ENCODE results near the gene IMPA2.

DNA sequence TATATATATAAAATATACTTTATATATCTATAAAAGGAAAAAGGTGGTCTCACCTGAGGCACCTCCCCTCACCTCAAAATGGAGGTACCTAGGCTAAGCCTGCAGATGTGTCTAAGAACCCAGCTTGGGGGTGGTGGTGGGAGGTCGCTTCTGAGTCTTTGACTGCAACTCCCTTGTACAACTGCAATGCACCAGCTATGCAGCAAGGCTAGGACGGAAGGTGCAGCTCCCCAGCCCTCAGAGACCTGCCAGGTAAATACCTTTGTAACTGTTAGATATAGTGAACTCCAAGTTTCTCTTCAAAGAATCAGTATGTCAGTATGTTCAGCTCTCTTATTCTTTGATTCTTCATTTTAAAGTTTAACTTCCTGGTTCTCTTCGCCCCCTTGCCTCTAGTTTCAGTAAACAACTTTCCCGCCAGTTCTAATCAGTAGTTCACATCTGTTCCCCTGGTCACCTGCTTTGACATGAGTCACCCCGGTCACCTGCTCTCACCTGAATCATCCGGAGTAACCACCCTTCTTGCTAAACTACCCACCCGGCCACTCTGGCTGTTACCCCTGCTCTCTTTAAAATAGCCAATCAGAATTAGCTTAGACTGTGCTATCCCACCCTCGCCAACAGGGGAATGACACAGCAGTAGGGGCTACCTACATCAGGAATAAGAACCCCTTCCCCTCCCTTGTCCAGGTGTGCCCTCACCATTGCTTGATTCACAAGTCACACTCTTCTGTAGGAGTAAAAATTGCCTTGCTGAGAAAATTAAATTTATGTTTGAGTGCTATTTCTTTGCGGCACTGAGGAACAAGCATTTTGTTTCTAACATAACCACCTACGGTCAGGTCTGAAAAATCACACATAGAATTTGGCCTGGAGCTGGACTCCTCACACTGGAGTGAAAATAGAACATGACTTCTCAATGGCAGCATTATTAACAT, 24.7 kb upstream of the IMPA2 start:
- TF ChIP-seq, protein P1, sequence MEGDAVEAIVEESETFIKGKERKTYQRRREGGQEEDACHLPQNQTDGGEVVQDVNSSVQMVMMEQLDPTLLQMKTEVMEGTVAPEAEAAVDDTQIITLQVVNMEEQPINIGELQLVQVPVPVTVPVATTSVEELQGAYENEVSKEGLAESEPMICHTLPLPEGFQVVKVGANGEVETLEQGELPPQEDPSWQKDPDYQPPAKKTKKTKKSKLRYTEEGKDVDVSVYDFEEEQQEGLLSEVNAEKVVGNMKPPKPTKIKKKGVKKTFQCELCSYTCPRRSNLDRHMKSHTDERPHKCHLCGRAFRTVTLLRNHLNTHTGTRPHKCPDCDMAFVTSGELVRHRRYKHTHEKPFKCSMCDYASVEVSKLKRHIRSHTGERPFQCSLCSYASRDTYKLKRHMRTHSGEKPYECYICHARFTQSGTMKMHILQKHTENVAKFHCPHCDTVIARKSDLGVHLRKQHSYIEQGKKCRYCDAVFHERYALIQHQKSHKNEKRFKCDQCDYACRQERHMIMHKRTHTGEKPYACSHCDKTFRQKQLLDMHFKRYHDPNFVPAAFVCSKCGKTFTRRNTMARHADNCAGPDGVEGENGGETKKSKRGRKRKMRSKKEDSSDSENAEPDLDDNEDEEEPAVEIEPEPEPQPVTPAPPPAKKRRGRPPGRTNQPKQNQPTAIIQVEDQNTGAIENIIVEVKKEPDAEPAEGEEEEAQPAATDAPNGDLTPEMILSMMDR (IDR thresholded peaks at IDR 0.05), result no peak
- no peak for TF ChIP-seq POLR2A (IDR thresholded peaks at IDR 0.05)

Measured in body of pancreas (tissue), 4 donors.